ENCODE results near the gene GYG2.
"Not testable (repeated sequence)": the region's sequence is repeated elsewhere in the genome, so short reads cannot be mapped to it uniquely, and the experiment has no call there.

The GYG2 gene

DNA sequence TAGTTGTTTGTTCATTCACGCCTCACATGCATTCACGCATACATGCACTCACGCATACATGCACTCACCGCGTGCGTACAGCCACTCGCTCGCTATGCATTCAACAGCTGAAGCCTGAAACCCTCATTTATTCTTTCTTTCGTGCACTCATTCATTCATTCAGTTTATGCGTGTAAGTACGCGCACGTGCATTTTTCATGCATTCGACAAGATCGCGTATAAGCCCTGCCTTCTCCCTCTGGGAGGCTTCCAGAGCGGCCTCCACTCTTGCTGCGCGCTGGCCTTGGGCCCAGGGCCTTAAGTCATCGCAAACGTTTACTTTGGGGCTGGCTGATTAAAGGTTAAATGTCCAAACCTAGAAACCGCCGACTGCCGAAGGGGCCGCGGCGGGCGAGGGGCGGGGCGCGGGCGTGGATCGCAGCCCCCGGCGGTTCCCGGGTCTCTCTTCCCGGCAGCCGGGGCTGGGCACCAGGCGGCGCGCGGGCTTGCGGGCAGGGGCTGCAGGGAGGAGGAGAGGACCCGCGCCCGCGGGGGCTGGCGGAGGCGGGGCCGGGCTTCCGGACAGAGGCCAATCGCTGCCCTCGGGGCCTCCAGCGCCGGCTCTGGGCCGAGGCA, at the start of gene GYG2:
GYG2 (plus strand) TSS at position 587 of the 615 bp plus-strand sequence. CDS start 1,259 bp downstream, outside the sequence.
- no peak for DNase-seq

DNA sequence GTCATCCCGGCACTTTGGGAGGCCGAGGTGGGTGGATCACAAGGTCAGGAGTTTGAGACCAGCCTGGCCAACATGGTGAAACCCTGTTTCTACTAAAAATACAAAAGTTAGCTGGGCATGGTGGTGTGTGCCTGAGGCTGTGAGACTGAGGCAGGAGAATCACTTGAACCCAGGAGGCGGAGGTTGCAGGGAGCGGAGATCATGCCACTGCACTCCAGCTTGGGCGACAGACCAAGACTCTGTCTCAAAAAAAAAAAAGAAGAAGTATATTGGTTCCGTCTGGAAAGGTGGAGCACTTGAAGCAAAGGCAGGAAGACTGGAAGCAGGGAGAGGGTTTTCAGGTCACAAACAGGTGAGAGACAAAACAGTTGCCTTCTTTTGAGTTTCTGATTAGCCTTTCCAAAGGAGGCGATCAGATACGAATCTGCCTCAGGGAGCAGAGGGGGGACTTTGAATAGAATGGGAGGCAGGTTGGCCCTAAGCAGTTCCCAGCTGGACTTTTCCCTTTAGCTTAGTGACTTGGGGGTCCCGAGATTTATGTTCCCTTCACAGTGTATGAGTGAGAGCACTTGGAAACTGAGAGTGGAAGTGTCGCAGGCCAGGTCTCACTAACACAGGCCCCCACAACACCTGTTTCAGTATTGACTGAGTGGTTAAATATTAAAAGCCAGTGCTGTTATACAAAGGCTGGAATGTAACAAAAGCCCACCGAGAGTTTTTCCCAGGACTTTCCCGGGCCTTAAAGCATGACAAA, 48.1 kb upstream of the GYG2 start:
- not testable (repeated sequence) for DNase-seq

DNA sequence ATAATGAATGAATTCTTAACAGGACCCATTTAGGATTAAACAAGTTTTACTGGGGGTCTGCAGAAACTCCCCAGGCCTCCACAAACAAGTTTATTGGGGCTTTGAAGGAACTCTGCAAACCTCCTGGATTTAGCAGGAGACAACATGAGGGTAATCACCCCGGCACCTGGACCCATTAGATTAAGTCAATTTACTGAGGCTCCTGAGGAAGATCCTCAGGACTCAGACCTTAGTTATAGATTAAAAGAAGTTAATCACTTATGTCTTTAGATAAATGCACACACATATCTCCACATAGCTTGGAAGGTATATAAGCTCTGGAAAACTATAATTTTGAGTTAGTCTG, 47.5 kb upstream of the GYG2 start:
- no peak for DNase-seq

DNA sequence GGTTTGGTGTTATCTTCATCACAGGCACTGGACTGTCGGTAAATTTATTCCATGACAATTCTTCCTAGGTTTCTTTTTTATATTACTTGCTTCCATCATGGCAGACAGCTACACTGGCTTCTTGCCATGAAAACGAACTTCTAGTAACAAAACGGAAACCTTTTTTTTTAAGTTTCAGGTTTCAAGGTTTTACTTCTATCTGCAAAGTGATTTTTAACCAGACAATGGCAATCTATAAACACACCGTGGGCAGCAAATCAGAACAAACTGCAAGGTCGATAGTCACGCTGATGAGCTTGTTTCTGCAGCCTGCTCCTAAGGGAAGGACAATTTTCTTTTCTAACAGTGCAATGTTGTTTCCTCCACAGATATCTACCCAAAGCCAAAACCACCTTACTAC, 47.0 kb upstream of the GYG2 start:
- DNase-seq = no peak

GRCh38 chrX:2782171-2782570, 46.6 kb upstream of the GYG2 start:
- no peak for DNase-seq

DNA sequence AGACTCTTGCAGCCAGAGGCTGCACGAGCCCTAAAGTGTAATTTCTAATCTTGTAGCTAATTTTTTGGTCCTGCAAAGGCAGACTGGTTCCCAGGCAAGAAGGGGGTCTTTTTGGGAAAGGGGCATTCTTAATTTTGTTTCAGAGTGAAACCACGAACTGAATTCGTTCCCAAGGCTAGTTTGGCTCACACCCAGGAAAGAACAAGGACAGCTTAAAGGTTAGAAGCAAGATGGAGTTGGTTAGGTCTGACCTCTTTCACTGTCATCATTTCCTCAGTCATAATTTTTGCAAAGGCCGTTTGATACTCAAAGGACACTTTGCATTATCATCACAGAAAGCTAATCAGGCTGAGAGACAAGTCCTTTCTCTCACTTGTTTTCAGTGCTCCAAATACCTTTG, 46.0 kb upstream of the GYG2 start:
- no peak for DNase-seq

DNA sequence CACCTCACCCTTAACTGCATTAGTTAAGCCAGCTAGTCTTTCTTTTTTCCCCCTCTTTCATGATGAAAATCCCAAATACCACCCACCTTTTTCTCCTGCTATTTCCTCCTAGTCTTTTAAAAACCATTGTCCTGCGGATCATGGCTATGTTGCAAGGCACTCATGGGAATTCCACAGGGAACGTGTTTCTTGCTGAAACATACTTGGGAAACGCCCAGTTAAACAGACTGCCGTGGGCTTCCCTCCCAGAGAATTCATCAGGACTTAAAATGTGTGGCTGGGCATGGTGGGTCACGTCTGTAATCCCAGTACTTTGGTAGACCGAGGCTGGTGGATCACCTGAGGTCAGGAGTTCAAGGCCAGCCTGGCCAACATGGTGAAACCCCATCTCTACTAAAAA, 44.7 kb upstream of the GYG2 start:
- no peak for DNase-seq

- no peak for DNase-seq
Measured at GRCh38 chrX:2785538-2785937, 43.2 kb upstream of the GYG2 start.

GRCh38 chrX:2788980-2789379, 39.8 kb upstream of the GYG2 start:
- DNase-seq = no peak

GRCh38 chrX:2789569-2789968, 39.2 kb upstream of the GYG2 start:
- no peak for DNase-seq

- no peak for DNase-seq
Measured at GRCh38 chrX:2793752-2794151, 35.0 kb upstream of the GYG2 start.

GRCh38 chrX:2794336-2794735, 34.4 kb upstream of the GYG2 start:
- DNase-seq = no peak

DNA sequence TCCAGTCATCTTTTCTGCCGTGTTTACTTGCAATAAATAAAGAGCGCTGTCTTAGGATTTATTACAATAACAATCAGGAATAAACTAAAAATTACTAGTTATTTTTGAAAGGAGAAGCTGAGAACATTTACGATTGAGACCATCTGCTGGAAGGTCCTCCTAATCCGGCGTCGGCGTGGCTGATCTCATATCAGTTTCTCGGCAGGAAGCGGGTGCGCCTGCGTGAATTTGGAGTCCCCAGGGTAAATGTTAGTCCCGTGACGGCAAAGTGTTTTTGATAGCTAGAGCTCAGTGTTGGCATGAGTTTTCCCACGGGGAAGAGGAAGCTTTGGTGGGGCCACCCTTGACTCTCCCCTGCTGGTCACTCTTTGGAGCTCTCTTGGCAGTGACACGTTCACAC, 31.9 kb upstream of the GYG2 start:
- not testable (repeated sequence) for DNase-seq

GRCh38 chrX:2799369-2799768, 29.4 kb upstream of the GYG2 start:
- DNase-seq = no peak

- not testable (repeated sequence) for DNase-seq
Measured at GRCh38 chrX:2799980-2800379, 28.8 kb upstream of the GYG2 start.

GRCh38 chrX:2801223-2801622, 27.5 kb upstream of the GYG2 start:
- no peak for DNase-seq

- DNase-seq = not testable (repeated sequence)
Measured at GRCh38 chrX:2802376-2803090, 26.2 kb upstream of the GYG2 start.

- not testable (repeated sequence) for DNase-seq
Measured at GRCh38 chrX:2803486-2803885, 25.2 kb upstream of the GYG2 start.

DNA sequence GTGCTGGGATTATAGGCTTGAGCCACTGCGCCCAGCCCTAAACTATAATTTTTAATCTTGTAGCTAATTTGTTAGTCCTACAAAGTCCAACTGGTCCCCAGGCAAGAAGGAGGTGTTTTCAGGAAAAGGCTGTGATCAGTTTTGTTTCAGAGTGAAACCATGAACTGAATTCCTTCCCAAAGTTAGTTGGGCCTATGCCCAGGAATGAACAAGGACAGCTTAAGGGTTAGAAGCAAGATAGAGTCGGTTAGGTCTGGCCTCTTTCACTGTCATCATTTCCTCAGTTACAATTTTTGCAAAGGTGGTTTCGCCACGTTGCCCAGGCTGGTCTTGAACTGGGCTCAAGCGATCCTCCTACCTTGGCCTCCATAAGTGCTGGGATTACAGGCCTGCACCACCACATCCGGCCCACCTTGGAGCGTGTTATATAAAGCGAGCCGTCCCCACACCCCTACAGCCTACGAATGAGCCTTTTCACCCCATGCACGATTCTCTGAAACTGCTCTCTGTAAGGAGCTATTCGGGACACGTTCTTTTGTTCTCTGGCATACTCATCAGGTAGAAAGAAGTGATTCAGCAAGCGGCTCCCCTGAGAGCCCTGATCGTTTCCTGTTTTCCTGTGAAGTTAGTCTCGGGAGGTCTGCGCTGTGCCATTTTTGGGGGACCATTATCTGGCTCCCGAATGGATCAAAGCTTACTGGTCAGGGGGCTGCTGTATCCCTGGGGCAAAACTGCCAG, 24.5 kb upstream of the GYG2 start:
- not testable (repeated sequence) for DNase-seq

DNA sequence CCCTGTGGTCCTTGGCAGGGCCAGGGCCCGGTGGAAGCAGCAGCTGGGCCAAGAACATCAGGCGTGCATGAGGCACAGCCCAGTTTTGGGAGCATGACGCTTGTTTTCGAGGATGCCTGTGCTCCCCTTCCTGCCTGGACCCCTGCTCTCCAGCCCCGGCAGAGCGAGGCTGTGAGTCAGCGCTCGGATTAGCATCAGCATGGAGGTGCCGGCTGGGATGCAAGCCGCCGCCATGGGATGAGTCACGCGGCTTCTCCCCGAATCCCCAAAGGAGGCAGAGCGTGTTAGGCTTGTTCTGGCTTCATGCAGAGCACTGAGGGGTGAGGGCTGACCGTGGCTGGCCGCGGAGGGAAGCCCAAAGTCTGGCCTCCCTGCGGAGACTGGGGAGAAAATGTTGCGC, 23.9 kb upstream of the GYG2 start:
- DNase-seq = not testable (repeated sequence)

DNA sequence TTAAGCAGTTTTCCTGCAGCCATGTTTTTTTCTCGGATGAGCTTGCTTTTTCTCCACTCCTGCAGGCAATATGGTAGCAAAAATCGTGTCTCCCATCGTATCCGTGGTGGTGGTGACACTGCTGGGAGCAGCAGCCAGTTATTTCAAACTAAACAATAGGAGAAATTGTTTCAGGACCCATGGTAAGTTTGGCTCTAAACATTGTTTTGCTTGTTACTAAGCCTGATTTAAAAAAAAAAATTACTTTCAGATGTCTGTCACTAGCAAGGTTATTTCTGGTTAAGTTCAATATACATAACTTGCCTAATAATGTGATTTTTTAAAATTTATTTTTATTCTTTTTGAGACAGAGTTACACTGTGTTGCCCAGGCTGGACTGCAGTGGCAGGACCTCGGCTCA, 17.5 kb upstream of the GYG2 start:
- DNase-seq = no peak

GRCh38 chrX:2812161-2812907, 16.4 kb upstream of the GYG2 start:
- DNase-seq = peak; percentile 18

GRCh38 chrX:2817036-2817435, 11.7 kb upstream of the GYG2 start:
- DNase-seq = no peak

Data from activated T-cell treated with anti-CD3 and anti-CD28 coated beads for 4 hours (primary cell).